ENCODE results near the gene OSBPL8. TPM values are rescaled to one million over a fixed set of nuclear protein-coding genes. Genes with fewer than 3 reads are reported as not detected.

Gene OSBPL8
- total and polyA plus RNA-seq, 10 of the 15 experiments (the other 5 are each of a cell fraction or from before 2014, with no cell fraction given): 10.4 to 58.0 (median 32.0) TPM

DNA sequence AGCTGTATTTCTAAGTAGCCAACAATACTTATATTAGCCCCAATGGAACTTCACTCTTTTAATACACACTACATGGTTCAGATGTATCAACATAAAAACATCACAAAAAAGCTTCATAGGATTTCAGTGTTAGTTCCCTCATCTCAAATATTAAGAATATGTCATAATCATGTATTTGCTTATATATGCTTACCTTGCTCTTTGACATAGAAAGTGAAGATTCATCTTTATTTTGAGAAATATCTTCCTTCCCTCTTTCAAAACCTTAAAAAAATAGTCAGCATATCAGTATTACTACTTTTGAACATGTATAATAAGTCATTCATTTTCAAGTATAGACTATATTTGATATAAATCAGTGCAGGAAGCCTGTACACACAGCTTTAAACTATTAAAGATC is 149.2 kb downstream of the OSBPL8 start (continued):
- no peak for TF ChIP-seq TCF3 (IDR thresholded peaks at IDR 0.05; ENCODE audit: borderline replicate concordance, insufficient read depth, low read depth, low read length)
- TF ChIP-seq PML (IDR thresholded peaks at IDR 0.05; ENCODE audit: low read length): no peak
- no peak for TF ChIP-seq BMI1 (IDR thresholded peaks at IDR 0.05; ENCODE audit: borderline replicate concordance)
- TF ChIP-seq, protein P1, sequence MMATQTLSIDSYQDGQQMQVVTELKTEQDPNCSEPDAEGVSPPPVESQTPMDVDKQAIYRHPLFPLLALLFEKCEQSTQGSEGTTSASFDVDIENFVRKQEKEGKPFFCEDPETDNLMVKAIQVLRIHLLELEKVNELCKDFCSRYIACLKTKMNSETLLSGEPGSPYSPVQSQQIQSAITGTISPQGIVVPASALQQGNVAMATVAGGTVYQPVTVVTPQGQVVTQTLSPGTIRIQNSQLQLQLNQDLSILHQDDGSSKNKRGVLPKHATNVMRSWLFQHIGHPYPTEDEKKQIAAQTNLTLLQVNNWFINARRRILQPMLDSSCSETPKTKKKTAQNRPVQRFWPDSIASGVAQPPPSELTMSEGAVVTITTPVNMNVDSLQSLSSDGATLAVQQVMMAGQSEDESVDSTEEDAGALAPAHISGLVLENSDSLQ (IDR thresholded peaks at IDR 0.05): no peak
- no peak for TF ChIP-seq SMC3 (IDR thresholded peaks at IDR 0.05; ENCODE audit: borderline replicate concordance, low read length)
- TF ChIP-seq, protein P2, sequence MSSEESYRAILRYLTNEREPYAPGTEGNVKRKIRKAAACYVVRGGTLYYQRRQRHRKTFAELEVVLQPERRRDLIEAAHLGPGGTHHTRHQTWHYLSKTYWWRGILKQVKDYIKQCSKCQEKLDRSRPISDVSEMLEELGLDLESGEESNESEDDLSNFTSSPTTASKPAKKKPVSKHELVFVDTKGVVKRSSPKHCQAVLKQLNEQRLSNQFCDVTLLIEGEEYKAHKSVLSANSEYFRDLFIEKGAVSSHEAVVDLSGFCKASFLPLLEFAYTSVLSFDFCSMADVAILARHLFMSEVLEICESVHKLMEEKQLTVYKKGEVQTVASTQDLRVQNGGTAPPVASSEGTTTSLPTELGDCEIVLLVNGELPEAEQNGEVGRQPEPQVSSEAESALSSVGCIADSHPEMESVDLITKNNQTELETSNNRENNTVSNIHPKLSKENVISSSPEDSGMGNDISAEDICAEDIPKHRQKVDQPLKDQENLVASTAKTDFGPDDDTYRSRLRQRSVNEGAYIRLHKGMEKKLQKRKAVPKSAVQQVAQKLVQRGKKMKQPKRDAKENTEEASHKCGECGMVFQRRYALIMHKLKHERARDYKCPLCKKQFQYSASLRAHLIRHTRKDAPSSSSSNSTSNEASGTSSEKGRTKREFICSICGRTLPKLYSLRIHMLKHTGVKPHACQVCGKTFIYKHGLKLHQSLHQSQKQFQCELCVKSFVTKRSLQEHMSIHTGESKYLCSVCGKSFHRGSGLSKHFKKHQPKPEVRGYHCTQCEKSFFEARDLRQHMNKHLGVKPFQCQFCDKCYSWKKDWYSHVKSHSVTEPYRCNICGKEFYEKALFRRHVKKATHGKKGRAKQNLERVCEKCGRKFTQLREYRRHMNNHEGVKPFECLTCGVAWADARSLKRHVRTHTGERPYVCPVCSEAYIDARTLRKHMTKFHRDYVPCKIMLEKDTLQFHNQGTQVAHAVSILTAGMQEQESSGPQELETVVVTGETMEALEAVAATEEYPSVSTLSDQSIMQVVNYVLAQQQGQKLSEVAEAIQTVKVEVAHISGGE (CRISPR knock-in tag; IDR thresholded peaks at IDR 0.05): no peak

DNA sequence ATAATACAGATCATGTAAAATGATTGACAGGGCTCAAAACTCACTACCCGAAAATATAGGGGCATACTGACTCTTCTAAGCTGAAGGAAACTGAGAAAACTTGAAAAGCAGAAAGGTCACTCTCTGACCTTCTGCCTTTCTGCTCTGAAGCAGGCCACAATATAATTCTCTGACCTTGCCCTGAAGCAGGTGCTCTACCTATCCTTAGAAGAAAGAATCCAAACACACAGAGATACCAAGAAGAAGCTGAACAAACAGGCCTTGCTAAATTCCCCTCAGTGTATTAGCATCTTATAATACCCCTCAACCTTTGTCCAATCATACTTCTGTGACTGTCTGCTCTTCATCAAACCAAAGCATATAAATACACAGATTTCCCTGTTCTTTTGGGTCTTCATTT is 150.5 kb downstream of the OSBPL8 start:
- FAIRE-seq (no peak), ATAC-seq (no peak), DNase-seq (ENCODE audit: low read depth, low spot score) (no peak)
- SMC1A ChIA-PET (ENCODE audit: uncharacterized antibody, unreplicated experiment): interaction anchor here (1.1 to 1.9 kb wide), 6 partner anchors 9 to 178 kb away, joined by 3 to 6 read pairs (median 4); no protein-coding TSS in a partner anchor
- Histone ChIP-seq H3K9ac (ENCODE audit: control insufficient read depth, insufficient read depth, low read length) (no peak overlapping the region), H3K36me3 (ENCODE audit: control insufficient read depth in 2 of 2, insufficient read depth in 2 of 2, low read length in 1 of 2) (no peaks in the 10 kb centered on the region), H4K20me1 (ENCODE audit: control insufficient read depth, insufficient read depth) (no peaks in the 10 kb centered on the region), H3K9me3 (replicated peaks; ENCODE audit: control insufficient read depth, insufficient read depth, low read length) (no peaks in the 10 kb centered on the region), H3K27ac (ENCODE audit: control insufficient read depth, insufficient read depth) (no peak overlapping the region), H3K4me3 (no peak overlapping the region), H3K79me2 (ENCODE audit: control insufficient read depth, insufficient read depth, low read length) (no peaks in the 10 kb centered on the region), H3K4me1 (ENCODE audit: control insufficient read depth, insufficient read depth, low read length) (no peaks in the 10 kb centered on the region), H3K4me2 (ENCODE audit: control insufficient read depth, insufficient read depth) (no peak overlapping the region), H3K27me3 (replicated peaks in 1 of 2; ENCODE audit: control insufficient read depth in 2 of 2, insufficient read depth in 2 of 2, low read length in 1 of 2) (no peaks in the 10 kb centered on the region), H2AFZ (ENCODE audit: control insufficient read depth, low read depth, low read length) (no peak overlapping the region)
- POLR2A ChIA-PET: no interaction called here
- CTCF ChIA-PET: interaction anchor here (0.7 kb wide), 2 partner anchors 9 to 14 kb away, joined by 3 read pairs; no protein-coding TSS in a partner anchor
- intact Hi-C loops (cut with micrococcal nuclease; ENCODE audit: unreplicated experiment) (no loop called here), in situ Hi-C loops (cut with MboI) (no loop called here)
- no TSS peak for BruUV-seq (replicated peaks)
- 92% methylated on average over 1 of the region's 1 CpG for WGBS (ENCODE audit: insufficient coverage, insufficient replicate concordance, low lambda C conversion rate, missing lambda C conversion rate)
- RAD21 ChIA-PET (ENCODE audit: unreplicated experiment): interaction anchor here (0.9 kb wide), 1 partner anchor 9 kb away, joined by 3 read pairs; no protein-coding TSS in a partner anchor
- TF ChIP-seq NFYB (IDR thresholded peaks at IDR 0.05; ENCODE audit: insufficient read depth, low read depth, low read length) (no peak), SUZ12 (IDR thresholded peaks at IDR 0.05; ENCODE audit: unreplicated experiment) (no peak), SREBF2 (IDR thresholded peaks at IDR 0.05; ENCODE audit: low read length) (no peak), WRNIP1 (IDR thresholded peaks at IDR 0.05; ENCODE audit: borderline replicate concordance, low read depth, low read length) (no peak), MTA3 (IDR thresholded peaks at IDR 0.05; ENCODE audit: borderline replicate concordance, low read length) (no peak), TARDBP (IDR thresholded peaks at IDR 0.05; ENCODE audit: borderline replicate concordance) (no peak), SPI1 (IDR thresholded peaks at IDR 0.05; ENCODE audit: borderline replicate concordance, insufficient read depth, low read depth, low read length) (no peak), ZBED1 (IDR thresholded peaks at IDR 0.05; ENCODE audit: borderline replicate concordance) (no peak), SMARCA5 (IDR thresholded peaks at IDR 0.05) (no peak)
- TF ChIP-seq, protein P3, sequence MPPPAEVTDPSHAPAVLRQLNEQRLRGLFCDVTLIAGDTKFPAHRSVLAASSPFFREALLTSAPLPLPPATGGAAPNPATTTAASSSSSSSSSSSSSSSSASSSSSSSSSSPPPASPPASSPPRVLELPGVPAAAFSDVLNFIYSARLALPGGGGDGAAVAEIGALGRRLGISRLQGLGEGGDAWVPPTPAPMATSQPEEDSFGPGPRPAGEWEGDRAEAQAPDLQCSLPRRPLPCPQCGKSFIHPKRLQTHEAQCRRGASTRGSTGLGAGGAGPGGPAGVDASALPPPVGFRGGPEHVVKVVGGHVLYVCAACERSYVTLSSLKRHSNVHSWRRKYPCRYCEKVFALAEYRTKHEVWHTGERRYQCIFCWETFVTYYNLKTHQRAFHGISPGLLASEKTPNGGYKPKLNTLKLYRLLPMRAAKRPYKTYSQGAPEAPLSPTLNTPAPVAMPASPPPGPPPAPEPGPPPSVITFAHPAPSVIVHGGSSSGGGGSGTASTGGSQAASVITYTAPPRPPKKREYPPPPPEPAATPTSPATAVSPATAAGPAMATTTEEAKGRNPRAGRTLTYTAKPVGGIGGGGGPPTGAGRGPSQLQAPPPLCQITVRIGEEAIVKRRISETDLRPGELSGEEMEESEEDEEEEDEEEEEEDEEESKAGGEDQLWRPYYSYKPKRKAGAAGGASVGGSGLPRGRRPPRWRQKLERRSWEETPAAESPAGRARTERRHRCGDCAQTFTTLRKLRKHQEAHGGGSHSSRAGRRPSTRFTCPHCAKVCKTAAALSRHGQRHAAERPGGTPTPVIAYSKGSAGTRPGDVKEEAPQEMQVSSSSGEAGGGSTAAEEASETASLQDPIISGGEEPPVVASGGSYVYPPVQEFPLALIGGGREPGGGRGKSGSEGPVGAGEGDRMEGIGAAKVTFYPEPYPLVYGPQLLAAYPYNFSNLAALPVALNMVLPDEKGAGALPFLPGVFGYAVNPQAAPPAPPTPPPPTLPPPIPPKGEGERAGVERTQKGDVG (CRISPR knock-in tag; IDR thresholded peaks at IDR 0.05): no peak

Measured in GM12878 (cell line).